ENCODE data around the gene SRBD1.
A peak's percentile ranks its signal among the peaks of the same experiment; 100 is the strongest.

Gene SRBD1

GRCh38 chr2:45595721-45596435, 15.2 kb downstream of the SRBD1 start:
- no peak for DNase-seq

- no peak for DNase-seq
Observed at GRCh38 chr2:45591073-45591472, 20.0 kb downstream of the SRBD1 start.

DNA sequence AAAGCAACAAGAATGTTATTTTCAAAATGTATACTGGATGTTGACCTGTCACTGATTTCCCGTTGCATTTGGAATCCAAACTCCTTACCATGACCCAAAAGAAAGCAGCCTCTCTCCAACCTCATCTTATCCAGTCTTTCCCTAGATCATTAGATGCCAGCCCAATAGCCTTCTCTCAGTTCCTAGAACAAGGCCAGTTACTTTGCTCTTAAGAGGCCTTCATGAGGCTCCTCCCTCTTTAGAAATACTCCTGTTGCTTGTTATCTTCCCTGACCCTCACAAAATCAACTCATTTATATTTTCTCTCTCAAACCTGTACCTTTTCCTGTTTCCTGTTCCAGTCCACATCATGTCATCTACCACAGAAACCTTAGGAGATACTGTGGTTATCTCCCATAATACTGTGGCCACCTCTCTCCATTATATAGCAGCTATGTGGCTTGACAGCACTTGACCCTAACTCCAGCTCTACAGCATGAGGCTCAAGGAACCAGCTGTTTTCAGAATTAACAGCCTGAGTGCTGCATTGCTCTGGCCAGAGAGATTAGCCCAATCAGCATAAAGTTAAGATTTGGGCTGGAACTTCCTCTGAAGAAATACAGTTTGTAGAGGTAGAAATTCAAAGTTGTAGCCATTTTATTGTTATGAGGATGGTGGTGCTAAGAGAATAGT, 22.8 kb downstream of the SRBD1 start:
- no peak for DNase-seq

DNA sequence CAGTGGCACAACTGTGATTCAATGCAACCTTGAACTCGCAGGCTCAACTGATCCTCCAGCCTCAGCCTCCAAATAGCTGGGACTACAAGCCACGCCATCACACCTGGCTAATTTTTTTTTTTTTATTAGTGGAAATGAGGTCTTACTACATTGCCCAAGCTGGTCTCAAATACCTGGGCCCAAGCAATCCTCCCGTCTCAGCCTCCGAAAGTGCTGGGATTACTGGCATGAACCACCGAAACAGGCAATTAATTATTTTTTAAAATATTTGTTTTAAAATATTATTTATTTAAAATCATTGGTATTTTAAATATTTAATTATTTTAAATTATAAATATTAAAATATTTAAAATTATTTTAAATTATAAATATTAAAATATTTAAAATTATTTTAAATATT, 24.5 kb downstream of the SRBD1 start:
- no peak for DNase-seq

- no peak for DNase-seq
Observed at GRCh38 chr2:45585267-45585861, 25.7 kb downstream of the SRBD1 start.

GRCh38 chr2:45583977-45584376, 27.1 kb downstream of the SRBD1 start:
- DNase-seq: no peak

DNA sequence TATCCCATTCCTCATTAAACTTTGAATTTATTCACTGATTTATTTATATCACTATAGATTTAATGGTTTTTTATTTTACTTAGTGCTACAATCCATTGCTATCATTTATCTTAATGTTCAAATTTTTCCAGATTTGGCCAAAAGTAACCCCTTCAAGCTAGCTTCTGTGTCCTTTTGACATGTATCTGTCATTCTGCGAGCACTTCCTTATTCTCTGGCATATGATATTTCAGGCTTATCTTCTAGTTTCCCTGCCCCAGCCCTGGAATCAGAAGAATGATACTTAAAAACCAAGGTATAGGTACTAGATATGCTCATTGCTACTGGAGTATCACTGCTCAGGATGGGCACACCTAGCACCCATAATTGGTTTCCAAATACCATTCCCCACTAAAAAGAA, 28.5 kb downstream of the SRBD1 start:
- DNase-seq: no peak

- DNase-seq: peak; percentile 7
Observed at GRCh38 chr2:45578056-45578843, 32.8 kb downstream of the SRBD1 start.

DNA sequence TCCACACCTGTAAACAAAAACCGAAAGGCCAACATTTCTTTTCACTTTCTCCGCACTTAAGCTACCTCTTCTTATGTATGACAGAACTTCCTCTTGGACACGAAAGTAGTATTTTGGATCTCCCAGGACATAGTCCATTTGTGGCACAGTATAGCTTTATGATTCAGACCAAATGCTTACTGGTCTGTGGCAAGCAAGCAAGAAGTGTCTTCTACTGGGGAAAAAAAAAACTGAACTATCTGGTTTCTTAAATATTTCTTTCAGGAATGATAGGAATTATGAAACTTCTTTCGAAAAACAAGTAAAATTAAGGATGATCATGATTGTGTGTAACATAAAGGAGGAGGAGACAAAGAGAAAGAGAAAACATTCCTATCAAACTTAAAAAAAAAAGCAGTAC, 33.6 kb downstream of the SRBD1 start:
- DNase-seq: no peak

GRCh38 chr2:45575881-45576280, 35.2 kb downstream of the SRBD1 start:
- no peak for DNase-seq

- DNase-seq: no peak
Observed at GRCh38 chr2:45572979-45573378, 38.1 kb downstream of the SRBD1 start.

DNA sequence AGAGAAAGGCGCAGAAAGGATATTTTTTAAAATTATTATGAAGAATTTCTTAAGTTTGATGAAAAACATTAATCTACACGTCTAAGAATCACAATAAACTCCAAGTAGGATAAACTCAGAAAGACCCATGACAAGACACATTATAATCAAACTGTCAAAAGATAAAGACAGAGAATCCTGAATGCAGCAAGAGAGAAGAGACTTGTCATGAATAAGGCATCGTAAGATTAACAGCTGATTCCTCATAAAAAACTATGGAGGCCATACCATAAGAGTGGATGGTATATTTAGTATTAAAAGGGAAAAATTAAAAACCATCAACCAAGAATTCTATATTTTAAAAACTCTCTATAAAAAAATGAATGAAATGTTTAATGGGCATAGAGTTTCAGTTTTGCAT, 39.1 kb downstream of the SRBD1 start:
- DNase-seq: no peak

- DNase-seq: no peak
Observed at GRCh38 chr2:45570671-45571334, 40.3 kb downstream of the SRBD1 start.

- no peak for DNase-seq
Observed at GRCh38 chr2:45568935-45569334, 42.1 kb downstream of the SRBD1 start.

- DNase-seq: no peak
Observed at GRCh38 chr2:45567974-45568789, 42.9 kb downstream of the SRBD1 start.

- DNase-seq: no peak
Observed at GRCh38 chr2:45567288-45567963, 43.6 kb downstream of the SRBD1 start.

DNA sequence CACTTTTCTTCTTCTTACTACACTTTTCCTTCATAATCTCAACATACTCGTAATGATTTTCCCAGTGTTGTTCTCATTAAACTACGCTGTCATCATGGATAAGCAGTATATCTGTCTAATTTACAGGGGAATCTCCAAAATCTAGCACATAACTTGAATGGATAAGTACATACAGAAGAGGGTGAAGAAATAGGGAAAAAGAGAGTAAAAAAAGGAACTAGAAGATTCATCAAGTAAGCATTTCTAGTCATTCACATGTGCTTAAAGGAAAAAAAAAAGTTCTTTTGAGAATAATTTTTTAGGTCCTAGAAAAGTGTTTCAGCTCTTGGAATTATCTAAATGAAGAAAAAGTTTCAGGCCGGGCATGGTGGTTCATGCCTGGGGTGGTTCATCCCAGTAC, 51.6 kb downstream of the SRBD1 start:
- no peak for DNase-seq

DNA sequence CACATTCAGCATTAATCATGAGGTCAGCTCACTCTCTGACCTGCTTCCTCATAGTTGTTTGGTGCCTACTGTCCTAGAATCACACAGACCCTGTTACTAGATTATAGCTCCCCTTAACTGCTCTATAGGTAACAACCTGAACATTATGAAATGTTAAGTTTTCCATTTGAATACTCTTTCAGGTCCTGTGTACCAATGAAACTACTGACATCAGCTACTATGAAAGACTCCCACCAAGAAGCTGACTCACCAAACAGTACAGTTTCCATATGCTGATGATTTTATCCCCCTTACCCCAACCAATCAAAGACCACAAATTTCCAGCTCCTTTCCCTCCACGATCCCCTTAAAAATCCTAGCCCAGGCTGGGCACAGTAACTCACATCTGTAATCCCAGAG, 56.3 kb downstream of the SRBD1 start:
- DNase-seq: no peak

- no peak for DNase-seq
Observed at GRCh38 chr2:45554073-45554741, 56.9 kb downstream of the SRBD1 start.

DNA sequence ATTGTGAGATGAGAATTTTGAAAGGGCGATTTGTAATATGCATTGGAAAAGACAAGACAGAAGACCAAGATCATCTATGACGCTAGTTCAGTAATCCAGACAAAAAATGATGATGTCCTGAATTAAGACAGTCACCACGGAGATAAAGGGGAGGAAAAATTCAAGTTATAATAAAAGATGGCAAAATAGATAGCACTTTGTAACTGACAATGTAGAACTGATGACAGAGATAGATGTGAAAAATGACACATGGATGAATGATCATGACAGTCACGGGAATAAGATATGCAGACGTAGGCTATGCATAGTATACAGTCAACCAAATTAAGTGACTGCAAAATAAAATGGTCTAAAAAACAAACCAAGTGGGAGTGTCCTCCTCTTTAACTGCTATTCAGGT, 59.2 kb downstream of the SRBD1 start:
- DNase-seq: no peak

DNA sequence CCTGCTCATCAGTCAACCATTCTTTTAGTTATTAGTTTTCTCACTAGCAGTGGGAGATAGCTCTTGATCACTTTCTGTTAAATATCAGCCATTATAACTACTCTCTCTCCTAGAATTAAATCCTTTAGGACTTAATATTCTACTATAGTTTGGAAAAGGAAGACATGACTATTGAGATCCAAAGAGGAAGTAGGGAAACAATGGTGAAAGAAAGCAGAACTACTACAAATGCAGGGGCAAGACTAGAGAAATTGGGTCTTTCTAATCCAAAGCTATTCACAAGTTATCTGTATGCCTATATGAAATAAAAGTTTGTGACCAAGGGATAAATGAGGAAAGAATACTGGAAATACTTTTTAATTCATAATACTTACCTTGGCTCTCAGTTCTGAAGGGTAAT, 65.1 kb downstream of the SRBD1 start:
- no peak for DNase-seq
